Heart left ventricle (tissue), 13 donors: ENCODE data around the gene ULK4.

ENCODE experiments used
- POLR2A ChIP-seq, 2 donors: fragments of 450-650 bp; IDR thresholded peaks; one replicate each; pipeline ENCODE4 v1.6.1; 2017; ENCODE audit warnings: antibody characterized with exemption in 2 of 2, mild to moderate bottlenecking in 2 of 2, moderate library complexity in 2 of 2
- TF ChIP-seq, protein P1 (sequence below), 12 donors: fragments of 200-600 bp; sonication (generic) in 4 of 12; IDR thresholded peaks; one replicate each; pipeline versions ENCODE4 v1.5.0 to v1.8.0; 2018 to 2022; ENCODE audit warnings: antibody characterized with exemption in 12 of 12, mild to moderate bottlenecking in 5 of 12
- donor health status: ischemic (EF 13 %, LVEDD 7.1; RV severe dilation, severe dysfunction).
- donor health status: DM: no; HTN: yes; CAD: no.
- donor health status: DM: no; HTN: no; CAD: no.
- donor health status: ischemic (EF 25% LVEDD 6.9; RV normal size, moderate dysfunction).
- donor health status: ischemic (EF 25% LVEDD 5.7; RV mildly dilated, moderate dysfunction).
- donor health status: ischemic (EF 35%, LVEDD 5.7; RV mildly dilated, moderate dysfunction).
- donor health status: nonischemic (EF 11% LVEDD 7.7; RV severe dilation, severe dysfunction).
- donor health status: DM: yes; HTN: yes; CAD: no.
- donor health status: PGD.
- donor health status: ischemic (EF 29% LVEDD 5.4; RV normal size, mild dysfunction).
- donor health status: nonischemic (EF 23%, LVEDD 6.1; RV moderate dilation, normal function).

DNA sequence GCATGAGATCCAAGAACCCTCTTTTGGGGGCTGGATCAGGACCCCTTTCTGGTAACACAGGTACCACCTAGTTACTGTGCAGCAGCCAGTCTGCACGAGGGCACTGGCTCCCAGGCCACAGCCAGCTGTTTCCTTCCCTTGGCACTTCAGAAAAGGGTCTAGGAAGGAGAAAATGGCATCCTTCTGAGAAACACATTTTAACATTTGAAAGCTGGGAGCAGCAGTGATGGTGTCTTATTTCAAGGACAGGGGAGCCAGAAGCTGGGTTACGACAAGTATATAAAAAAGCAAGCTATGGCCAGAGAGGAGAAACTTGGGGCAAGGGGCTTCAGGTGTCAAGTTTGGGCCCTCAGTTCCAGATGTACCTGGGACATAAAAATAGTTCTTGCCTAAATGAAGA lies 479.8 kb downstream of the ULK4 start:
- TF ChIP-seq, protein P1, sequence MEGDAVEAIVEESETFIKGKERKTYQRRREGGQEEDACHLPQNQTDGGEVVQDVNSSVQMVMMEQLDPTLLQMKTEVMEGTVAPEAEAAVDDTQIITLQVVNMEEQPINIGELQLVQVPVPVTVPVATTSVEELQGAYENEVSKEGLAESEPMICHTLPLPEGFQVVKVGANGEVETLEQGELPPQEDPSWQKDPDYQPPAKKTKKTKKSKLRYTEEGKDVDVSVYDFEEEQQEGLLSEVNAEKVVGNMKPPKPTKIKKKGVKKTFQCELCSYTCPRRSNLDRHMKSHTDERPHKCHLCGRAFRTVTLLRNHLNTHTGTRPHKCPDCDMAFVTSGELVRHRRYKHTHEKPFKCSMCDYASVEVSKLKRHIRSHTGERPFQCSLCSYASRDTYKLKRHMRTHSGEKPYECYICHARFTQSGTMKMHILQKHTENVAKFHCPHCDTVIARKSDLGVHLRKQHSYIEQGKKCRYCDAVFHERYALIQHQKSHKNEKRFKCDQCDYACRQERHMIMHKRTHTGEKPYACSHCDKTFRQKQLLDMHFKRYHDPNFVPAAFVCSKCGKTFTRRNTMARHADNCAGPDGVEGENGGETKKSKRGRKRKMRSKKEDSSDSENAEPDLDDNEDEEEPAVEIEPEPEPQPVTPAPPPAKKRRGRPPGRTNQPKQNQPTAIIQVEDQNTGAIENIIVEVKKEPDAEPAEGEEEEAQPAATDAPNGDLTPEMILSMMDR (IDR thresholded peaks at IDR 0.05) = no peak
- TF ChIP-seq POLR2A (IDR thresholded peaks at IDR 0.05) = no peak
